Activated T-cell treated with anti-CD3 and anti-CD28 coated beads, Interleukin-2, amount 50 U/mL, for 48 hours (primary cell): ENCODE results near the gene HSPBP1.
"Not testable (repeated sequence)": the region's sequence is repeated elsewhere in the genome, so short reads cannot be mapped to it uniquely, and the experiment has no call there.

Experiments used
- DNase-seq, 2 experiments: peaks; one replicate each; pipeline ENCODE4 v3.0.0-alpha.2; 2020

The HSPBP1 gene

DNA sequence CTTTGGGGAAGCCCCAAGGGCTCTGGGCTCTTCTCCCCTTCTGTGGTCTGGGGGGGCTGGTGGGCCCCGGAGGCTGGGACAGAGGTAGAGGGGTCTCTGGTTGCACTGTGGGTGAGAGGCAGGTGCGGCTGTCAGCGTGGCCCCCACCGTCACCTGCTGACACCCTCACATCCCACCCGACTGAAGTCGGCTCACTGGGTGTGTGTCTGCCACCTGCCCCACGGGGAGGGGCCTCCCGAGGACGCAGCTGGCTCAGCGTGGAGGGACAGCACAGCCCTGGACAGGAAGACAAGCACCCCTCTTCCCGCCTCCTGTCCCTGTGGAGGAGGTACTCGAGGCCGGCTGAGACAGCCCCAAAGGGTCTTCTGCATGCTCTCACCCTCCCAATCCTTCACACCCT, 49.1 kb downstream of the HSPBP1 start:
- DNase-seq, result no peak

DNA sequence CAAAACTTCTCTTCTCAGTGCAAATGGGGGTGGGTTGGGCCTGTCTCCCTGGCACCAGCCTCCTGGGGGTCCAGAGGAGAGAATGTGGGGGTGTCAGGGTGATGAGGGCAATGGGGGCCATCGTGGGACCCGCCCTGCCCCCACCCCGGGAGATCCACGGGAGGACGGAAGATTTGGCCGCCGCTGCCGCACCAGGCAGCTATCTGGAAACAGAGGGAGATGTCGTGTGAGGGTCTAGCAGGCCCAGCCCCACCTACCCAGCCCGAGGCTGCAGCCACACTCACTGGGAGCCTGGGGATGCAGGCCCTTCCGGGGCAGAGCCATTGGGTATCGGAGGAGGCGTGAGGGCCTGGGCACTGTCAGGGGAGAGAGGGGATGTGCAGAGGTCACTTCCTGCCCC, 49.6 kb downstream of the HSPBP1 start:
- no peak for DNase-seq

GRCh38 chr19:55229789-55230182, 50.1 kb downstream of the HSPBP1 start:
- no peak for DNase-seq

DNA sequence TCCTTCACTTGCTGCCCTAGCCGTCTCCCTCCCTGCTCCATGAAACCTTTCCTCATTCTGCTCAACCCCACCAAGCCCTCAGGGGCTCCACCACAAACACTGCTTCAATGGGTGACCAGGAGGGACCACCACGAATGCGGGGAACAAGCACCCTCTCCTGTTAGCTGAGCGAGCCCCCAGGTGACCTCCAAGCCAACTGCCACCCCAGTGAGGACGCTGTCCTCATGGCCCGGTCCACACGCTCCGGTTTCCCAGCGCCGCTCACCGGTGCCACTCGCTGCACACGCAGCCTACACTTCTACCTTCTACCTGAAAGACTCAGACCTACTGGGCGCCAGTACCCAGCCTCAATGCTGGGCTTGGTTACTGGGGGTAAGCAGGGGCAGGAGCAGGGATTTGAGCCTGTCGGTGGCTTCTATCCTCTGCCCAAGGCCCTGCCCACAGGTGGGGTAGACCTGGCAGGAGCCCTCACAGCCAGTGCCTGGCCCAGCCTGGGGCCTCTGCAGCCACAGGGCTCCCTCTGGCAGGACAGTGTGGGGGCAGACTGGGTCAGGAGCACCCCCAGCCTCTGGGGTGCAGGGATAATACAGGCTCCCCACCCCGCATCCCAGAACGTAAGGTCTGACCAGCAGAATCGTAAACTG, 50.6 kb downstream of the HSPBP1 start:
- no peak for DNase-seq

GRCh38 chr19:55228403-55229031, 51.4 kb downstream of the HSPBP1 start, which contains the start of gene TMEM86B:
Gene TMEM86B (minus strand): TSS chr19:55228763. CDS start chr19:55228741, 22 bp downstream.
- no peak for DNase-seq

DNA sequence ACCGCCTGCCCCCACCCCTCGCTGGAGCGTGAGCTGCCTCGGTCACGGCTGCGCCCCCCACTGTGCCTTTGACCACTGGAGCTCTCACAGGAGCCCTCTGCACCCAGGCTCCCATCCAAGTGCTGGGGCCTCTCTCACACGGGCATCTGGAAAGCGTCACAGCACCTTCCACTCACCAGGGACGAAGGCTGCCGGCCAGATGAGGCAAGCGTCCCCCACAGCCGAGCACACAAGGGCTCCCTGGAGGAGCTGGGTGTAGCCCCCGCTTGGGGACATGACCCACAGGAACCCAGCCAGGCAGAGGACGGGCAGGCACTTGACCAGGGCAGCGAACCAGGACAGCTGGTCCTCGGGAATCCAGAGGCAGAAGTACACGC, 51.9 kb downstream of the HSPBP1 start:
- DNase-seq, result no peak

DNA sequence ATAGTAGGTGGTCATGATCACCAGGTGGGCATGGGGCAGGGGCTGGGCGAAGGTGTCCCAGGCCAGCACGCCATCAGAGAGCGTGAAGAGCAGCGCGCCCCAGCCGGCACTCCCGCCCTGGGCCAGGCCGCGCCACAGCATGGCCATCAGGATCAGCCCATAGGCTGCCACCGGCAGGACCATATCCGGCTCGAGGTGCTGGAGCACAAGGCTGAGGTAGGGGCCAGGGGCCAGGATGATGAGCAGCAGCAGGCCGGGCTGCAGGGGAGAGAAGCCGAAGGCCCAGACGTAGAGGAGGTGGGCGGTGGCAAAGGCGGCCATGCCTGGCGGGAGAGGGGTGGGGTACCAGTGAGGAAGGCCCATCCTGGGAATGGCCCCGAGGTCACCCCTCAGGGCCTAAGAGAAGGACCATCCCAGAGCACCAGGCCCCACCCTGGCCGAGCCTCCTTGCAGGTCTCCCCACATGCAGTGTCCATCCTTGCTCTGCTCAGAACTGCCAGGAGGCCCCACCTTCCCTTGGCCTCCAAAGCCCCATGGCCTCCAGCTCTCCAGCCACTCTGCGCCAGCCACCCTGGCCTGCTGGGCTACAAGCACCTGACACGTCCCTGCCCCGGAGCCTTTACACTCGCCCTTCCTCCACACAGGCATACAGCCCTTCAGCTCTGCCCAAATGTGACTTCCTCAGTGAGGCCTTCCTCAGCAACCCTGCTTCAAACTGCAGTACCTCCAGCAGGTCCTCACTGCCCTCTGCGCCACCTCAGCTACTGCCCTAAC, 52.5 kb downstream of the HSPBP1 start:
- DNase-seq, result no peak

GRCh38 chr19:55226788-55227187, 53.1 kb downstream of the HSPBP1 start:
- DNase-seq, result no peak

GRCh38 chr19:55226273-55226672, 53.6 kb downstream of the HSPBP1 start:
- DNase-seq, result no peak

- DNase-seq, result no peak
Observed at GRCh38 chr19:55225415-55225958, 54.4 kb downstream of the HSPBP1 start.

- DNase-seq, result not testable (repeated sequence)
Observed at GRCh38 chr19:55224679-55225414, 55.1 kb downstream of the HSPBP1 start.

GRCh38 chr19:55224038-55224665, 55.8 kb downstream of the HSPBP1 start:
- no peak for DNase-seq

DNA sequence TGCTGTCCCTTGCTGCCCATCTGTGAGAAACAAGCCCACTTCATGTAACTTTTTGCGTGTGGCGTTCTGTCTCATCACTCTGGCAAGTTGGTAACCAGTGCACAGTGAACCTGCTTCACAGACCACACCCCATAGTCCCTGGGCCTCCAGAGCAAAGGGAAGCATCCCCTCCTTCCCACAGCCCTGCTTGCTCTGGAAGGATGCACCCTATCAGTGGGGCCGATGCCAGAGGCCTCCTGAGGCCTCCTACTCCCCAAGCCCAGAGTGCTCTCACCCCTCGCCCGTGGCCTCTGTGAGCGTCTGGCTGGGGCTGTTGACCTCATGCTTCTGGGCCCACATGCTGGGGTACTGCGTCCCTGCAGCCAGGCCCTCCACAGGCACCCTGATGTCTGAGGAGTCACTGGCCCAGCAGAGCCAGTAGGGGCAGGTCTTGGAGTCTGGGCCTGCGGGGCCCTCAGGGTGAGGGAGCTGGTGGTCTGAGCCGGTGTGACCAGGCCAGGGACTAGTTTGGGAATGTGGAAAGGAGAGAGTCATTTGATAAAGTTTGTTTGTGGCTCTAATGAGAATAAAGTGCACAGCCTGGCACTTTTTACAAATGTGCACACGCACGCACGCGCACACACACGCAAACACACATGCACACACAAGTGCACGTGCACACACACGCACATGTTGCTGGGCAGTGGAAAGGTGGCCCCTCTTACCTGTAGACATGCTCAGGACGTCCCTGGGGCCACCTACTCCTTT, 56.4 kb downstream of the HSPBP1 start:
- DNase-seq, result no peak

DNA sequence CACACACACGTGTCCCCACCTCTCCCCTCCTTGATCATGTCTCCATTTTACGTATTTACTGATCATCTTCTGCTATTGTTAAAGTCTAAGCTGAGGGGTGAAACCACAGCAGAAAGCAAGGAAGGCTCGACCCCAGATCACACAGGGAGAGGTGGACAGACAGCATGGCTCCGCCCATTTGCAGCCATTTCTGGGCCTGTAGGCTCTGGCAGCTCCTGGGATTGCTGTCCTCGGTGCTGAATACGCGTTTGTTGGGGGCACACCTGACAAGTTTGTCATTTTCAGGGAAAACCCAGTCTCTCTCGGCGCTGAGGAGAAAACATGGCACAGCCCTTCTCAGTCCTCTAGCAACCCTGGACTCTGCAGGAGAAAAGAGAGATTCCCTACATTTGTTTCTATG, 59.4 kb downstream of the HSPBP1 start:
- no peak for DNase-seq

- peak; percentile 66 to 72 for DNase-seq
Observed at GRCh38 chr19:55216461-55217198, 63.3 kb downstream of the HSPBP1 start.

GRCh38 chr19:55213547-55213946, 66.4 kb downstream of the HSPBP1 start:
- DNase-seq, result no peak

- peak; percentile 62 to 72 for DNase-seq
Observed at GRCh38 chr19:55212447-55212846, 67.5 kb downstream of the HSPBP1 start.
